Measurements from ENCODE around the gene LHB. TPM values are rescaled to one million over a fixed set of nuclear protein-coding genes. Genes with fewer than 3 reads are reported as not detected.

Gene LHB
- total RNA-seq, 2 donors from 2014 or later: not detected

Small RNAs within 50 kb of the gene (microRNA-seq; reads per million reads assigned to microRNA genes)
- gene MIR6798 (ENCODE audit: borderline microRNAs expressed in 2 of 2): 0 to 0.26 reads per million in 2 donors

Other genes with a start within 250 kb of the LHB start
- gene BCAT2, start 206.1 kb downstream of the LHB start, total RNA-seq: 10 to 100 TPM; 21.7 to 24.9 TPM
- 1 to 10 TPM; 5.6 to 6.6 TPM for gene HSD17B14, start 180.6 kb downstream of the LHB start, total RNA-seq
- gene PLEKHA4, start 148.5 kb downstream of the LHB start, total RNA-seq: 10 to 100 TPM; 91.0 to 91.2 TPM
- 100 to 1,000 TPM in 1 of 2 donors, 10 to 100 TPM in 1; 72.8 to 172 TPM for gene PPP1R15A, start 144.7 kb downstream of the LHB start, total RNA-seq
- gene TULP2, start 118.3 kb downstream of the LHB start, total RNA-seq: 1 to 10 TPM in 1 of 2 donors, under 1 TPM in 1; 0.86 to 1.9 TPM
- gene NUCB1, start 116.8 kb downstream of the LHB start, total RNA-seq: 100 to 1,000 TPM; 219 to 282 TPM
- gene DHDH, start 83.4 kb downstream of the LHB start, total RNA-seq: not detected
- gene BAX, start 62.2 kb downstream of the LHB start, total RNA-seq: 10 to 100 TPM; 44.6 to 53.4 TPM
- 1,000 to 10,000 TPM; 2,854 to 3,275 TPM for gene FTL, start 51.8 kb downstream of the LHB start, total RNA-seq
- gene GYS1, start 23.8 kb downstream of the LHB start, total RNA-seq: 10 to 100 TPM; 28.0 to 39.5 TPM
- 10 to 100 TPM; 34.7 to 43.1 TPM for gene RUVBL2, start 23.2 kb downstream of the LHB start, total RNA-seq
- gene CGB3, start 7.2 kb upstream of the LHB start, total RNA-seq: not detected
- not detected for gene CGB2, start 14.8 kb upstream of the LHB start, total RNA-seq
- gene CGB1, start 19.8 kb upstream of the LHB start, total RNA-seq: not detected
- gene CGB5, start 26.8 kb upstream of the LHB start, total RNA-seq: not detected
- gene CGB8, start 32.0 kb upstream of the LHB start, total RNA-seq: not detected
- gene CGB7, start 40.7 kb upstream of the LHB start, total RNA-seq: not detected
- not detected for gene NTF4, start 47.7 kb upstream of the LHB start, total RNA-seq
- not detected for gene KCNA7, start 55.6 kb upstream of the LHB start, total RNA-seq
- 100 to 1,000 TPM; 114 to 124 TPM for gene SNRNP70, start 68.4 kb upstream of the LHB start, total RNA-seq
- 1 to 10 TPM; 9.0 to 9.3 TPM for gene LIN7B, start 97.3 kb upstream of the LHB start, total RNA-seq
- gene C19orf73, start 102.1 kb upstream of the LHB start, total RNA-seq: under 1 TPM in 1 of 2 donors, not detected in 1; 0.81 TPM
- gene PPFIA3, start 102.5 kb upstream of the LHB start, total RNA-seq: 1 to 10 TPM; 3.6 to 4.9 TPM
- gene HRC, start 138.3 kb upstream of the LHB start, total RNA-seq: 1 to 10 TPM; 1.1 to 2.4 TPM
- gene TRPM4, start 140.7 kb upstream of the LHB start, total RNA-seq: 10 to 100 TPM; 20.5 to 36.0 TPM